HepG2 (cell line): ENCODE measurements around the gene PCSK5. TPM values are rescaled to one million over a fixed set of nuclear protein-coding genes. Genes with fewer than 3 reads are reported as not detected.

ENCODE experiments used
- ATAC-seq: fragments of 200-7000 bp; cut with Tn5 transposase; 3 replicates; pipeline ENCODE4 v1.9.1; 2020; ENCODE audit warnings: mild to moderate bottlenecking, moderate library complexity
- BruUV-seq: library from RNA; stranded (reverse); fragments of 400-500 nt; replicated peaks from 2 replicates; lab custom pipeline; 2021; lab: Mats Ljungman, UMichigan
- CTCF ChIA-PET: fragments of 300-600 bp; formaldehyde crosslinking; extraction: SDS; loops from one replicate; lab custom pipeline; 2021; ENCODE audit warnings: low total read pairs, inconsistent platforms, low intra/inter-chr PET ratio; lab: Yijun Ruan, JAX
- POLR2A ChIA-PET: fragments of 350-600 bp; sonication (Branson Sonifier 250); formaldehyde crosslinking; loops from one replicate; lab custom pipeline; 2020; ENCODE audit warnings: antibody characterized with exemption, inconsistent platforms; lab: Yijun Ruan, JAX
- DNase-seq: peaks from one replicate; pipeline ENCODE4 v3.0.0-alpha.2; 2015; ENCODE audit warnings: low spot score
- FAIRE-seq: peaks from 3 replicates; lab custom pipeline; 2011; peaks lifted over from hg19 to GRCh38; lab: Jason Lieb, UNC
- H2AFZ ChIP-seq: one replicate; pipeline ENCODE4 v1.6.1; 2011; ENCODE audit warnings: low read length, inconsistent platforms
- H3K27ac ChIP-seq: fragments of 300-600 bp; 3 replicates; pipeline ENCODE4 v1.8.0; 2011; ENCODE audit warnings: mixed run types, mild to moderate bottlenecking, mixed read lengths, low read length, inconsistent platforms; ENCODE audit not compliant: insufficient read depth; ENCODE audit errors: extremely low read length
- H3K27me3 ChIP-seq, 2 experiments: fragments of 200-600 bp in 1 of 2; 2 replicates in 1 of 2; 3 replicates in 1 of 2; pipeline versions ENCODE4 v1.6.0 to v1.8.0; 2011; ENCODE audit warnings: low read length in 2 of 2, mild to moderate bottlenecking in 2 of 2, moderate library complexity in 2 of 2, inconsistent platforms in 1 of 2; ENCODE audit not compliant: insufficient read depth in 2 of 2, control insufficient read depth in 1 of 2
- H3K36me3 ChIP-seq, 2 experiments: fragments of 200-600 bp in 1 of 2; replicated peaks in 1 of 2; 2 replicates in 1 of 2; 3 replicates in 1 of 2; pipeline versions ENCODE4 v1.5.1 to v1.8.0; 2011; ENCODE audit warnings: low read length in 2 of 2, inconsistent platforms in 1 of 2; ENCODE audit not compliant: insufficient read depth in 2 of 2, control insufficient read depth in 1 of 2
- H3K4me1 ChIP-seq: 2 replicates; pipeline ENCODE4 v1.5.1; 2012; ENCODE audit warnings: low read length, inconsistent platforms; ENCODE audit not compliant: insufficient read depth
- H3K4me2 ChIP-seq: 2 replicates; pipeline ENCODE4 v1.6.0; 2011; ENCODE audit warnings: low read depth, low read length, inconsistent platforms
- H3K4me3 ChIP-seq, 3 experiments: fragments of 200-600 bp in 1 of 3; sonication (generic), shearing (Covaris generic) in 1 of 3; replicated peaks in 1 of 3; 2 replicates each; pipeline ENCODE4 v1.5.1; 2011 to 2016; ENCODE audit warnings: low read length in 3 of 3, inconsistent platforms in 2 of 3, low read depth in 2 of 3, mild to moderate bottlenecking in 2 of 3, control low read depth in 1 of 3, mixed read lengths in 1 of 3; ENCODE audit not compliant: insufficient read depth in 1 of 3
- H3K79me2 ChIP-seq: one replicate; pipeline ENCODE4 v1.6.1; 2011; ENCODE audit warnings: low read length, inconsistent platforms; ENCODE audit not compliant: insufficient read depth
- H3K9ac ChIP-seq: 2 replicates; pipeline ENCODE4 v1.6.0; 2011; ENCODE audit warnings: mild to moderate bottlenecking, low read depth, low read length, inconsistent platforms; ENCODE audit not compliant: insufficient read depth
- H3K9me3 ChIP-seq: 2 replicates; pipeline ENCODE4 v1.5.1; 2012; ENCODE audit warnings: mild to moderate bottlenecking, low read length
- H4K20me1 ChIP-seq: 2 replicates; pipeline ENCODE4 v1.6.0; 2011; ENCODE audit warnings: inconsistent platforms, mild to moderate bottlenecking, low read length, moderate library complexity; ENCODE audit not compliant: insufficient read depth
- BRCA1 ChIP-seq: sonication (generic); formaldehyde crosslinking; IDR thresholded peaks from 2 replicates; pipeline ENCODE4 v1.4.0; 2020; ENCODE audit warnings: missing genetic modification reagents
- CCDC6 ChIP-seq: sonication (generic); formaldehyde crosslinking; IDR thresholded peaks from 2 replicates; pipeline ENCODE4 v1.8.1; 2022; ENCODE audit warnings: mild to moderate bottlenecking, missing genetic modification reagents, moderate library complexity
- HNF4A ChIP-seq: sonication (generic); formaldehyde crosslinking; IDR thresholded peaks from 2 replicates; pipeline ENCODE4 v1.4.0; 2020; ENCODE audit warnings: missing genetic modification reagents
- SAP130 ChIP-seq: IDR thresholded peaks from 2 replicates; pipeline ENCODE4 v1.6.1; 2016; ENCODE audit warnings: low read depth
- ZBTB7A ChIP-seq: sonication (generic); formaldehyde crosslinking; IDR thresholded peaks from 2 replicates; pipeline ENCODE4 v1.8.0; 2022; ENCODE audit warnings: mild to moderate bottlenecking, missing genetic modification reagents
- ZFP90 ChIP-seq: sonication (generic); formaldehyde crosslinking; IDR thresholded peaks from 2 replicates; pipeline ENCODE4 v1.8.0; 2022; ENCODE audit warnings: missing genetic modification reagents, mild to moderate bottlenecking, inconsistent platforms, borderline replicate concordance
- ZNF562 ChIP-seq: sonication (generic); formaldehyde crosslinking; IDR thresholded peaks from 2 replicates; pipeline ENCODE4 v1.8.0; 2022; ENCODE audit warnings: missing genetic modification reagents, borderline replicate concordance
- WGBS: methylation state at CpG from one replicate; pipeline ENCODE4 v1.1.6; 2017; ENCODE audit warnings: low lambda C conversion rate; 5-methylcytosine and 5-hydroxymethylcytosine counted together
- in situ Hi-C: cut with HindIII; loops from 2 replicates; pipeline ENCODE4 v1.10.0; 2017; ENCODE audit warnings: low pct_unique_long_range_greater_than_20kb; ENCODE audit not compliant: extremely low pct_ligation_motif_present
- intact Hi-C: fragments of 100-400 bp; cut with micrococcal nuclease; formaldehyde crosslinking; loops from one replicate; pipeline ENCODE4 v1.10.0; 2022; ENCODE audit not compliant: unreplicated experiment
- polyA plus RNA-seq, 8 experiments: library from polyadenylated mRNA; depleted of rRNA in 3 of 8; stranded (reverse) in 7 of 8; unstranded in 1 of 8; fragments of >200 nt; fragmentation: Illumina TruSeq in 4 of 8; extraction: Trizol in 4 of 8; gene quantifications; 2 replicates each; pipeline versions ENCODE4 v1.2.1 to v1.2.3, GENCODE V29; 2011 to 2016; ENCODE audit warnings: low read depth in 4 of 8, missing spikeins in 1 of 8, mixed read lengths in 1 of 8; ENCODE audit not compliant: insufficient read depth in 1 of 8
- total RNA-seq, 5 experiments: library from RNA; depleted of rRNA; stranded (reverse); fragments of >200 nt; fragmentation: Illumina TruSeq; extraction: Trizol; gene quantifications; 2 replicates each; pipeline ENCODE4 v1.2.3, GENCODE V29; 2016; ENCODE audit warnings: low read depth in 1 of 5
- TF ChIP-seq, protein P1 (sequence below): sonication (generic); formaldehyde crosslinking; IDR thresholded peaks from 2 replicates; pipeline ENCODE4 v1.5.1; 2020; ENCODE audit warnings: mild to moderate bottlenecking, moderate library complexity, missing genetic modification reagents
- TF ChIP-seq, protein P2 (sequence below): sonication (generic); formaldehyde crosslinking; IDR thresholded peaks from 2 replicates; pipeline ENCODE4 v1.8.0; 2022; ENCODE audit warnings: mild to moderate bottlenecking, missing genetic modification reagents, moderate library complexity
- TF ChIP-seq, protein P3 (sequence below): sonication (generic); formaldehyde crosslinking; IDR thresholded peaks from 2 replicates; pipeline ENCODE4 v1.4.0; 2020; ENCODE audit warnings: mild to moderate bottlenecking, missing genetic modification reagents
- TF ChIP-seq, protein P4 (sequence below): sonication (generic); formaldehyde crosslinking; IDR thresholded peaks from 2 replicates; pipeline ENCODE4 v1.4.0; 2020; ENCODE audit warnings: missing genetic modification reagents, borderline replicate concordance

PCSK5 gene
- total and polyA plus RNA-seq, 2 of the 13 experiments (the other 11 are each of a cell fraction or from before 2014, with no cell fraction given) = 0.55 to 0.66 TPM

- TF ChIP-seq, protein P1, sequence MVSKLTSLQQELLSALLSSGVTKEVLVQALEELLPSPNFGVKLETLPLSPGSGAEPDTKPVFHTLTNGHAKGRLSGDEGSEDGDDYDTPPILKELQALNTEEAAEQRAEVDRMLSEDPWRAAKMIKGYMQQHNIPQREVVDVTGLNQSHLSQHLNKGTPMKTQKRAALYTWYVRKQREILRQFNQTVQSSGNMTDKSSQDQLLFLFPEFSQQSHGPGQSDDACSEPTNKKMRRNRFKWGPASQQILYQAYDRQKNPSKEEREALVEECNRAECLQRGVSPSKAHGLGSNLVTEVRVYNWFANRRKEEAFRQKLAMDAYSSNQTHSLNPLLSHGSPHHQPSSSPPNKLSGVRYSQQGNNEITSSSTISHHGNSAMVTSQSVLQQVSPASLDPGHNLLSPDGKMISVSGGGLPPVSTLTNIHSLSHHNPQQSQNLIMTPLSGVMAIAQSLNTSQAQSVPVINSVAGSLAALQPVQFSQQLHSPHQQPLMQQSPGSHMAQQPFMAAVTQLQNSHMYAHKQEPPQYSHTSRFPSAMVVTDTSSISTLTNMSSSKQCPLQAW = no peak
- no peak for TF ChIP-seq ZBTB7A
- TF ChIP-seq ZFP90 (CRISPR knock-in tag) = no peak
- TF ChIP-seq BRCA1 = no peak
- TF ChIP-seq SAP130 (CRISPR knock-in tag) = no peak
- no peak for TF ChIP-seq CCDC6 (CRISPR knock-in tag)
- TF ChIP-seq, protein P2, sequence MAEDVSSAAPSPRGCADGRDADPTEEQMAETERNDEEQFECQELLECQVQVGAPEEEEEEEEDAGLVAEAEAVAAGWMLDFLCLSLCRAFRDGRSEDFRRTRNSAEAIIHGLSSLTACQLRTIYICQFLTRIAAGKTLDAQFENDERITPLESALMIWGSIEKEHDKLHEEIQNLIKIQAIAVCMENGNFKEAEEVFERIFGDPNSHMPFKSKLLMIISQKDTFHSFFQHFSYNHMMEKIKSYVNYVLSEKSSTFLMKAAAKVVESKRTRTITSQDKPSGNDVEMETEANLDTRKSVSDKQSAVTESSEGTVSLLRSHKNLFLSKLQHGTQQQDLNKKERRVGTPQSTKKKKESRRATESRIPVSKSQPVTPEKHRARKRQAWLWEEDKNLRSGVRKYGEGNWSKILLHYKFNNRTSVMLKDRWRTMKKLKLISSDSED (CRISPR knock-in tag) = no peak
- TF ChIP-seq ZNF562 (CRISPR knock-in tag) = no peak
- TF ChIP-seq, all 625 proteins: peak for 0
These were observed 247.9 kb downstream of the PCSK5 start (continued) for GRCh38 chr9:76138360-76138759.

GRCh38 chr9:76143834-76144233, 253.4 kb downstream of the PCSK5 start:
- POLR2A ChIA-PET = no interaction called here
- 36% methylated on average over 5 of the region's 5 CpGs for WGBS
- CTCF ChIA-PET = no interaction called here
- TF ChIP-seq HNF4A (CRISPR knock-in tag) = no peak
- TF ChIP-seq, protein P3, sequence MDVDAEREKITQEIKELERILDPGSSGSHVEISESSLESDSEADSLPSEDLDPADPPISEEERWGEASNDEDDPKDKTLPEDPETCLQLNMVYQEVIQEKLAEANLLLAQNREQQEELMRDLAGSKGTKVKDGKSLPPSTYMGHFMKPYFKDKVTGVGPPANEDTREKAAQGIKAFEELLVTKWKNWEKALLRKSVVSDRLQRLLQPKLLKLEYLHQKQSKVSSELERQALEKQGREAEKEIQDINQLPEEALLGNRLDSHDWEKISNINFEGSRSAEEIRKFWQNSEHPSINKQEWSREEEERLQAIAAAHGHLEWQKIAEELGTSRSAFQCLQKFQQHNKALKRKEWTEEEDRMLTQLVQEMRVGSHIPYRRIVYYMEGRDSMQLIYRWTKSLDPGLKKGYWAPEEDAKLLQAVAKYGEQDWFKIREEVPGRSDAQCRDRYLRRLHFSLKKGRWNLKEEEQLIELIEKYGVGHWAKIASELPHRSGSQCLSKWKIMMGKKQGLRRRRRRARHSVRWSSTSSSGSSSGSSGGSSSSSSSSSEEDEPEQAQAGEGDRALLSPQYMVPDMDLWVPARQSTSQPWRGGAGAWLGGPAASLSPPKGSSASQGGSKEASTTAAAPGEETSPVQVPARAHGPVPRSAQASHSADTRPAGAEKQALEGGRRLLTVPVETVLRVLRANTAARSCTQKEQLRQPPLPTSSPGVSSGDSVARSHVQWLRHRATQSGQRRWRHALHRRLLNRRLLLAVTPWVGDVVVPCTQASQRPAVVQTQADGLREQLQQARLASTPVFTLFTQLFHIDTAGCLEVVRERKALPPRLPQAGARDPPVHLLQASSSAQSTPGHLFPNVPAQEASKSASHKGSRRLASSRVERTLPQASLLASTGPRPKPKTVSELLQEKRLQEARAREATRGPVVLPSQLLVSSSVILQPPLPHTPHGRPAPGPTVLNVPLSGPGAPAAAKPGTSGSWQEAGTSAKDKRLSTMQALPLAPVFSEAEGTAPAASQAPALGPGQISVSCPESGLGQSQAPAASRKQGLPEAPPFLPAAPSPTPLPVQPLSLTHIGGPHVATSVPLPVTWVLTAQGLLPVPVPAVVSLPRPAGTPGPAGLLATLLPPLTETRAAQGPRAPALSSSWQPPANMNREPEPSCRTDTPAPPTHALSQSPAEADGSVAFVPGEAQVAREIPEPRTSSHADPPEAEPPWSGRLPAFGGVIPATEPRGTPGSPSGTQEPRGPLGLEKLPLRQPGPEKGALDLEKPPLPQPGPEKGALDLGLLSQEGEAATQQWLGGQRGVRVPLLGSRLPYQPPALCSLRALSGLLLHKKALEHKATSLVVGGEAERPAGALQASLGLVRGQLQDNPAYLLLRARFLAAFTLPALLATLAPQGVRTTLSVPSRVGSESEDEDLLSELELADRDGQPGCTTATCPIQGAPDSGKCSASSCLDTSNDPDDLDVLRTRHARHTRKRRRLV = no peak
- TF ChIP-seq, protein P4, sequence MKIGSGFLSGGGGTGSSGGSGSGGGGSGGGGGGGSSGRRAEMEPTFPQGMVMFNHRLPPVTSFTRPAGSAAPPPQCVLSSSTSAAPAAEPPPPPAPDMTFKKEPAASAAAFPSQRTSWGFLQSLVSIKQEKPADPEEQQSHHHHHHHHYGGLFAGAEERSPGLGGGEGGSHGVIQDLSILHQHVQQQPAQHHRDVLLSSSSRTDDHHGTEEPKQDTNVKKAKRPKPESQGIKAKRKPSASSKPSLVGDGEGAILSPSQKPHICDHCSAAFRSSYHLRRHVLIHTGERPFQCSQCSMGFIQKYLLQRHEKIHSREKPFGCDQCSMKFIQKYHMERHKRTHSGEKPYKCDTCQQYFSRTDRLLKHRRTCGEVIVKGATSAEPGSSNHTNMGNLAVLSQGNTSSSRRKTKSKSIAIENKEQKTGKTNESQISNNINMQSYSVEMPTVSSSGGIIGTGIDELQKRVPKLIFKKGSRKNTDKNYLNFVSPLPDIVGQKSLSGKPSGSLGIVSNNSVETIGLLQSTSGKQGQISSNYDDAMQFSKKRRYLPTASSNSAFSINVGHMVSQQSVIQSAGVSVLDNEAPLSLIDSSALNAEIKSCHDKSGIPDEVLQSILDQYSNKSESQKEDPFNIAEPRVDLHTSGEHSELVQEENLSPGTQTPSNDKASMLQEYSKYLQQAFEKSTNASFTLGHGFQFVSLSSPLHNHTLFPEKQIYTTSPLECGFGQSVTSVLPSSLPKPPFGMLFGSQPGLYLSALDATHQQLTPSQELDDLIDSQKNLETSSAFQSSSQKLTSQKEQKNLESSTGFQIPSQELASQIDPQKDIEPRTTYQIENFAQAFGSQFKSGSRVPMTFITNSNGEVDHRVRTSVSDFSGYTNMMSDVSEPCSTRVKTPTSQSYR (CRISPR knock-in tag) = no peak

More at GRCh38 chr9:76143834-76144233, 253.4 kb downstream of the PCSK5 start:
- H3K4me1 ChIP-seq = no peaks in the 10 kb centered on the region
- BruUV-seq = no TSS peak
- H3K27me3 ChIP-seq = no peaks in the 10 kb centered on the region
- FAIRE-seq = no peak
- H3K4me3 ChIP-seq = no peak overlapping the region
- H3K79me2 ChIP-seq = no peaks in the 10 kb centered on the region
- in situ Hi-C loops = no loop called here
- ATAC-seq = no peak
- no peaks in the 10 kb centered on the region for H3K36me3 ChIP-seq
- no peak overlapping the region for H3K4me2 ChIP-seq
- no peak overlapping the region for H3K27ac ChIP-seq
- no peak for DNase-seq
- no peaks in the 10 kb centered on the region for H3K9me3 ChIP-seq
- intact Hi-C loops = no loop called here
- no peak overlapping the region for H3K9ac ChIP-seq
- no peaks in the 10 kb centered on the region for H4K20me1 ChIP-seq
- H2AFZ ChIP-seq = no peak overlapping the region
